Body of pancreas (tissue), 4 donors: ENCODE measurements around the gene PCBP3. TPM values are rescaled to one million over a fixed set of nuclear protein-coding genes. Genes with fewer than 3 reads are reported as not detected.

ENCODE experiments used
- ATAC-seq: fragments of 150-250 bp; one replicate; pipeline ENCODE4 v1.9.1; 2016
- DNase-seq, 4 donors: peaks; one replicate each; pipeline ENCODE4 v3.0.0-alpha.2; 2019
- H3K27ac ChIP-seq, 4 donors: fragments of 200-600 bp; sonication (generic); 1 replicate in 3 of 4; 2 replicates in 1 of 4; pipeline versions ENCODE4 v1.5.1 to v1.6.1; 2016 to 2019; ENCODE audit warnings: mild to moderate bottlenecking in 1 of 4, mixed read lengths in 1 of 4, moderate library complexity in 1 of 4
- H3K27me3 ChIP-seq, 2 donors: fragments of 200-600 bp; sonication (generic); one replicate each; pipeline ENCODE4 v1.6.0; 2016; ENCODE audit warnings: mild to moderate bottlenecking in 1 of 2
- H3K36me3 ChIP-seq, 2 donors: fragments of 200-600 bp; sonication (generic); replicated peaks in 1 of 2; 2 replicates each; pipeline ENCODE4 v1.5.1; 2016; ENCODE audit warnings: low read depth in 2 of 2; ENCODE audit not compliant: insufficient read depth in 1 of 2
- H3K4me1 ChIP-seq: fragments of 200-600 bp; sonication (generic); one replicate; pipeline ENCODE4 v1.6.0; 2016
- H3K4me3 ChIP-seq, 2 donors: fragments of 200-600 bp; sonication (generic); 1 replicate in 1 of 2; 2 replicates in 1 of 2; pipeline ENCODE4 v1.5.1; 2016 to 2019
- H3K9me3 ChIP-seq, 3 donors: fragments of 200-600 bp; sonication (generic); 1 replicate in 2 of 3; 2 replicates in 1 of 3; pipeline ENCODE4 v1.5.1; 2016
- CTCF ChIP-seq, 7 experiments: fragments of 450-650 bp in 4 of 7; fragments of 200-600 bp in 3 of 7; sonication (generic) in 3 of 7; IDR thresholded peaks; one replicate each; pipeline ENCODE4 v1.5.1; 2016 to 2019; ENCODE audit warnings: antibody characterized with exemption in 7 of 7
- POLR2A ChIP-seq, 3 donors: fragments of 450-650 bp; IDR thresholded peaks; one replicate each; pipeline ENCODE4 v1.6.1; 2016; ENCODE audit warnings: antibody characterized with exemption in 3 of 3, mild to moderate bottlenecking in 2 of 3
- WGBS, 2 donors: methylation state at CpG; one replicate each; pipeline ENCODE4 v1.1.5; 2017; 5-methylcytosine and 5-hydroxymethylcytosine counted together
- intact Hi-C: fragments of 100-400 bp; cut with DNase I; formaldehyde crosslinking; loops from one replicate; pipeline ENCODE4 v1.15.1; 2023
- total RNA-seq, 2 donors: library from RNA; depleted of rRNA; stranded (reverse); fragments of >200 nt; gene quantifications; one replicate each; pipeline ENCODE4 v1.1.0, GENCODE V29; 2016

PCBP3 gene
- total RNA-seq, 2 donors from 2014 or later: 1.3 to 4.6 TPM

DNA sequence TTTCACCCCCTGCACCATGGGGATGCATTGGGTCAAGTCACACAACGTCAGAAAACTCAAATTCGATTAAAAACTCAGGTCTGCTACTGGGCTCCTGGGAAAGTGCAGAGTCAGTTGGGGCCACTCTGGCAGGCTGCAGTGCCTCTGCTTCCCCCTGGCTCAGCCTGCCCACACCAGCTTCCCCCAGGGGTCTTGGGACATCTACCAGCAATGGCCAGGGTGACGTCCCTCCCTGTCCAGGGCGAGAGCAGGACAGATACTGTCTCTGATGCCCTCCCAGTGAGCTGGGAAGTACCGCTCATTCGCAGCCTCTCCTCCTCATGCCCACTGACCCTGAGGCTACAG lies 231.9 kb downstream of the PCBP3 start:
- Histone ChIP-seq H3K9me3 (no peaks in the 10 kb centered on the region), H3K4me3 (no peak overlapping the region), H3K27me3 (no peaks in the 10 kb centered on the region), H3K27ac (no peak overlapping the region), H3K36me3 (no peaks in the 10 kb centered on the region), H3K4me1 (no peaks in the 10 kb centered on the region)
- TF ChIP-seq POLR2A (IDR thresholded peaks at IDR 0.05): no peak
- no peak for TF ChIP-seq CTCF (IDR thresholded peaks at IDR 0.05)
- DNase-seq (no peak), ATAC-seq (no peak)
- intact Hi-C loops: no loop called here
- 46 to 73% methylated on average over 4 to 6 of the region's 6 CpGs for WGBS, 2 donors

GRCh38 chr21:45875881-45876280 lies 232.4 kb downstream of the PCBP3 start:
- intact Hi-C loops: no loop called here
- ATAC-seq: no peak
- H3K27ac ChIP-seq: no peak overlapping the region
- TF ChIP-seq CTCF (IDR thresholded peaks at IDR 0.05): no peak
- no peak for TF ChIP-seq POLR2A (IDR thresholded peaks at IDR 0.05)
- H3K4me3 ChIP-seq: no peak overlapping the region
- no peaks in the 10 kb centered on the region for H3K4me1 ChIP-seq
- no peaks in the 10 kb centered on the region for H3K36me3 ChIP-seq
- no peaks in the 10 kb centered on the region for H3K9me3 ChIP-seq
- DNase-seq: no peak
- 80 to 90% methylated on average over 12 of the region's 12 CpGs for WGBS, 2 donors
- no peaks in the 10 kb centered on the region for H3K27me3 ChIP-seq

- Histone ChIP-seq H3K27me3 (no peaks in the 10 kb centered on the region), H3K9me3 (no peaks in the 10 kb centered on the region), H3K36me3 (no peaks in the 10 kb centered on the region), H3K27ac (no peak overlapping the region), H3K4me3 (no peak overlapping the region), H3K4me1 (no peaks in the 10 kb centered on the region)
- DNase-seq: no peak
- no peak for TF ChIP-seq CTCF (IDR thresholded peaks at IDR 0.05)
- TF ChIP-seq POLR2A (IDR thresholded peaks at IDR 0.05): no peak
- intact Hi-C loops: no loop called here
- ATAC-seq: no peak
- 59 to 75% methylated on average over 8 to 28 of the region's 28 CpGs for WGBS, 2 donors
Observed at GRCh38 chr21:45876381-45877170, 233.1 kb downstream of the PCBP3 start.

DNA sequence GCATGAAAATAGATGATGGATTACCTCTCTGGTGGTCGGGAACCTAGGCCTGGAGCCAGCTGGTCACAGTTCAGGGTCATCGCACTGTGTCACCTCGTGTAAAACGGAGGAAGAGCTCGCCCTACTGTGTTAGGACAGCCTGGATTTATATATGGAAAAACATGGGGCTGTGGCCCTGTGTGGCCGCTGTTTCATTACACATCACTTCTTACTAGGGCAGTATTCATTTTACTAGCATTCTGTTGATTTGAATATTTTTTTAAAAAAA lies 233.6 kb downstream of the PCBP3 start:
- TF ChIP-seq CTCF (IDR thresholded peaks at IDR 0.05): no peak
- TF ChIP-seq POLR2A (IDR thresholded peaks at IDR 0.05): no peak
- H3K9me3 ChIP-seq: no peaks in the 10 kb centered on the region
- no peaks in the 10 kb centered on the region for H3K36me3 ChIP-seq
- H3K27me3 ChIP-seq: no peaks in the 10 kb centered on the region
- ATAC-seq: no peak
- no peak for DNase-seq
- no peaks in the 10 kb centered on the region for H3K4me1 ChIP-seq
- no peak overlapping the region for H3K4me3 ChIP-seq
- intact Hi-C loops: no loop called here
- WGBS, 2 donors: 59 to 63% methylated on average over 6 of the region's 6 CpGs
- H3K27ac ChIP-seq: no peak overlapping the region

GRCh38 chr21:45877821-45878469 lies 234.4 kb downstream of the PCBP3 start:
- H3K27ac ChIP-seq: no peak overlapping the region
- ATAC-seq: no peak
- H3K4me1 ChIP-seq: no peaks in the 10 kb centered on the region
- no peaks in the 10 kb centered on the region for H3K36me3 ChIP-seq
- H3K4me3 ChIP-seq: no peak overlapping the region
- no peaks in the 10 kb centered on the region for H3K9me3 ChIP-seq
- no peaks in the 10 kb centered on the region for H3K27me3 ChIP-seq
- intact Hi-C loops: no loop called here
- WGBS, 2 donors: 57 to 76% methylated on average over 7 to 9 of the region's 9 CpGs
- TF ChIP-seq POLR2A (IDR thresholded peaks at IDR 0.05) (no peak), CTCF (IDR thresholded peaks at IDR 0.05) (no peak)
- DNase-seq: no peak
